ENCODE measurements around the gene PCDHA11. TPM values are rescaled to one million over a fixed set of nuclear protein-coding genes. Genes with fewer than 3 reads are reported as not detected.

PCDHA11 gene
- total RNA-seq, 1 donor from 2014 or later, result 7.8 TPM

- DNase-seq (ENCODE audit: low spot score), result no peak
- Mint-ChIP-seq H3K4me1 (ENCODE audit: unreplicated experiment) (peaks cover 10% of the 10 kb centered on the region), H3K9me3 (ENCODE audit: unreplicated experiment) (no peaks in the 10 kb centered on the region), H3K27ac (ENCODE audit: unreplicated experiment) (peak within 1 kb of the TSS; percentile 84), H3K36me3 (ENCODE audit: low read depth, unreplicated experiment) (peaks cover 19% of the 10 kb centered on the region), H3K4me3 (ENCODE audit: unreplicated experiment) (peak within 1 kb of the TSS; percentile 89), H3K27me3 (ENCODE audit: unreplicated experiment) (peaks cover 2% of the 10 kb centered on the region)
- peak; percentile 55 for TF ChIP-seq CTCF (IDR thresholded peaks at IDR 0.05; ENCODE audit: unreplicated experiment)
Observed at GRCh38 chr5:140855772-140856674, 12.7 kb upstream of the PCDHA11 start, which contains the start of gene PCDHA10. TSS of gene PCDHA10 (plus strand) at chr5:140855897. CDS start at chr5:140856049, 152 bp downstream.

DNA sequence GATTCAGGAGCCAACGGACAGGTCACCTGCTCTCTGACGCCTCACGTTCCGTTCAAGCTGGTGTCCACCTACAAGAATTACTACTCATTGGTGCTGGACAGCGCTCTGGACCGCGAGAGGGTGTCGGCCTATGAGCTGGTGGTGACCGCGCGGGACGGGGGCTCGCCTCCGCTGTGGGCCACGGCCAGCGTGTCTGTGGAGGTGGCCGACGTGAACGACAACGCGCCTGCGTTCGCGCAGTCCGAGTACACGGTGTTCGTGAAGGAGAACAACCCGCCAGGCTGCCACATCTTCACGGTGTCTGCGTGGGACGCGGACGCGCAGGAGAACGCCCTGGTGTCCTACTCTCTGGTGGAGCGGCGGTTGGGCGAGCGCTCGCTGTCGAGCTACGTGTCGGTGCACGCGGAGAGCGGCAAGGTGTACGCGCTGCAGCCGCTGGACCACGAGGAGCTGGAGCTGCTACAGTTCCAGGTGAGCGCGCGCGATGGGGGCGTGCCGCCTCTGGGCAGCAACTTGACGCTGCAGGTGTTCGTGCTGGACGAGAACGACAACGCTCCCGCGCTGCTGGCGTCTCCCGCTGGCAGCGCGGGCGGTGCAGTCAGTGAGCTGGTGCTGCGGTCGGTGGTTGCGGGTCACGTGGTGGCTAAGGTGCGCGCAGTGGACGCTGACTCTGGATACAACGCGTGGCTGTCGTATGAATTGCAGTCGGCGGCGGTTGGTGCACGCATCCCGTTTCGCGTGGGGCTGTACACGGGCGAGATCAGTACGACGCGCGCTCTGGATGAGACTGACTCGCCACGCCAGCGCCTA lies 11.4 kb upstream of the PCDHA11 start:
- DNase-seq (ENCODE audit: low spot score), result no peak
- Mint-ChIP-seq H3K27me3 (ENCODE audit: unreplicated experiment) (peaks cover 6% of the 10 kb centered on the region), H3K4me1 (ENCODE audit: unreplicated experiment) (peaks cover 10% of the 10 kb centered on the region), H3K9me3 (ENCODE audit: unreplicated experiment) (no peaks in the 10 kb centered on the region), H3K27ac (ENCODE audit: unreplicated experiment) (no peak overlapping the region), H3K4me3 (ENCODE audit: unreplicated experiment) (no peak overlapping the region), H3K36me3 (ENCODE audit: low read depth, unreplicated experiment) (peaks cover 30% of the 10 kb centered on the region)
- TF ChIP-seq CTCF (IDR thresholded peaks at IDR 0.05; ENCODE audit: unreplicated experiment), result no peak

GRCh38 chr5:140857987-140858240 lies 10.8 kb upstream of the PCDHA11 start:
- no peak for DNase-seq (ENCODE audit: low spot score)
- Mint-ChIP-seq H3K4me3 (ENCODE audit: unreplicated experiment) (no peak overlapping the region), H3K27ac (ENCODE audit: unreplicated experiment) (no peak overlapping the region), H3K9me3 (ENCODE audit: unreplicated experiment) (no peaks in the 10 kb centered on the region), H3K27me3 (ENCODE audit: unreplicated experiment) (peaks cover 6% of the 10 kb centered on the region), H3K4me1 (ENCODE audit: unreplicated experiment) (peaks cover 10% of the 10 kb centered on the region), H3K36me3 (ENCODE audit: low read depth, unreplicated experiment) (peaks cover 35% of the 10 kb centered on the region)
- TF ChIP-seq CTCF (IDR thresholded peaks at IDR 0.05; ENCODE audit: unreplicated experiment), result no peak

DNA sequence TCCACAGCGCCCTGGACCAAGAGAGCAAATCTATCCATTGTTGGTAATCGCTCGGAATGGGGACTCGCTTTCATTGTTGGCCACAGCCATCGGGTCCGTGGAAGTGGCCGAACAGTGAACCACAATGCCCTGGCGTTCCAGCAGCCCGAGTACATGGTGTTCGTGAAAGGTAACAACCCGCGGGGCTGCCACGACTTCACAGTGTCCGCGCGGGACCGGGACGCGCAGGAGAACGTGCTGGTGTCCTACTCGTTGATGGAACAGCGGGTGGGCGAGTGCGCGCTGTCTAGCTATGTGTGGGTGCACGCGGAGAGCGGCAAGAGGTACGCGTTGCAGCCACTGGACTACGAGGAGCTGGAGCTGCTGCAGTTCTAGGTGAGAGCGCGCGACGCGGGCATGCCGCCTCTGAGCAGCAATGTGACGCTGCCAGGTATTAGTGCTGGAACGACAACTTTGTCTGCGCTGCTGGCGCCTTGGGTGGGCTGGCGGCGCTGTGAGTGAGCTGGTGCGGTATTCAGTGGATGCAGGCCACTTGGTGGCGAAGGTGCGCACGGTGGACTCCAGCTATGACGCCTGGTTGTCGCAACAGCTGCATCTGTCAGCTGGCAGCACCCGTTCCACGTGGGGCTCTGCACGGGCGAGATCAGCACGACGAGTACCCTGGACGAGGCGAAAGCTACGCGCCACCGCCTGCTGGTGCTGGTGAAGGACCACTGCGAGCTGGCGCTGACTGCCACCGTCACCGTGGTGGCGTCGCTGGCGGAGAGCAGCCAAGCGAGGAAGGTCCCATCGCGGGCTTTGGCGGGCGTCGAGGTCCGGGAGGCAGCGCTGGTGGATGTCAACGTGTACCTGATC lies 6.1 kb upstream of the PCDHA11 start:
- no peak for DNase-seq (ENCODE audit: low spot score)
- TF ChIP-seq CTCF (IDR thresholded peaks at IDR 0.05; ENCODE audit: unreplicated experiment), result no peak
- H3K27ac Mint-ChIP-seq (ENCODE audit: unreplicated experiment), result no peak overlapping the region
- H3K4me3 Mint-ChIP-seq (ENCODE audit: unreplicated experiment), result no peak overlapping the region
- no peaks in the 10 kb centered on the region for H3K9me3 Mint-ChIP-seq (ENCODE audit: unreplicated experiment)
- no peaks in the 10 kb centered on the region for H3K4me1 Mint-ChIP-seq (ENCODE audit: unreplicated experiment)
- peaks cover 4% of the 10 kb centered on the region for H3K27me3 Mint-ChIP-seq (ENCODE audit: unreplicated experiment)
- H3K36me3 Mint-ChIP-seq (ENCODE audit: low read depth, unreplicated experiment), result peaks cover 30% of the 10 kb centered on the region

Measured in endothelial cell (in vitro differentiated cells).